H1 (cell line): Measurements from ENCODE around the gene SLC17A5. TPM values are rescaled to one million over a fixed set of nuclear protein-coding genes. Genes with fewer than 3 reads are reported as not detected.

Source experiments
- CTCF ChIA-PET: fragments of 300-600 bp; sonication (Branson Sonifier 250); formaldehyde crosslinking; loops from one replicate; lab custom pipeline; 2021; ENCODE audit not compliant: partially characterized antibody; lab: Charles Lee
- POLR2A ChIA-PET: fragments of 300-600 bp; sonication (Branson Sonifier 250); formaldehyde crosslinking; loops from one replicate; lab custom pipeline; 2021; ENCODE audit warnings: inconsistent platforms; ENCODE audit not compliant: partially characterized antibody; lab: Charles Lee
- DNase-seq, 2 experiments: peaks; one replicate each; pipeline versions ENCODE4 v3.0.0 to v3.0.0-alpha.2; 2010 to 2022; ENCODE audit warnings: low spot score in 2 of 2, low read depth in 1 of 2, mixed read lengths in 1 of 2
- FAIRE-seq: peaks from 2 replicates; lab custom pipeline; 2011; peaks lifted over from hg19 to GRCh38; lab: Jason Lieb, UNC
- H2AFZ ChIP-seq: 2 replicates; pipeline ENCODE4 v1.8.1; 2012; ENCODE audit warnings: low read length, inconsistent platforms
- H2AK5ac ChIP-seq: 2 replicates; pipeline ENCODE4 v1.6.1; 2013; ENCODE audit warnings: low read depth, low read length
- H2BK120ac ChIP-seq: replicated peaks from 2 replicates; pipeline ENCODE3; 2013; ENCODE audit warnings: low read depth, low read length, inconsistent platforms
- H2BK12ac ChIP-seq: 2 replicates; pipeline ENCODE4 v1.6.1; 2013; ENCODE audit warnings: low read depth, low read length
- H2BK15ac ChIP-seq: 2 replicates; pipeline ENCODE4 v1.6.1; 2013; ENCODE audit warnings: low read length
- H2BK20ac ChIP-seq: 2 replicates; pipeline ENCODE4 v1.6.1; 2013; ENCODE audit warnings: low read length
- H2BK5ac ChIP-seq: 2 replicates; pipeline ENCODE4 v1.6.1; 2013; ENCODE audit warnings: low read depth, low read length
- H3K14ac ChIP-seq: 2 replicates; pipeline ENCODE4 v1.6.1; 2013; ENCODE audit warnings: inconsistent platforms; ENCODE audit not compliant: insufficient read length
- H3K18ac ChIP-seq: 2 replicates; pipeline ENCODE4 v1.6.1; 2013; ENCODE audit warnings: low read length; ENCODE audit errors: extremely low read depth
- H3K23ac ChIP-seq: 2 replicates; pipeline ENCODE4 v1.6.1; 2013; ENCODE audit warnings: inconsistent platforms; ENCODE audit not compliant: insufficient read length
- H3K23me2 ChIP-seq: 2 replicates; pipeline ENCODE4 v1.6.1; 2013; ENCODE audit warnings: low read depth, low read length
- H3K27ac ChIP-seq: 2 replicates; pipeline ENCODE4 v1.6.1; 2011; ENCODE audit warnings: low read depth, low read length, inconsistent platforms
- H3K27me3 ChIP-seq, 4 experiments: replicated peaks in 1 of 4; 1 replicate in 1 of 4; 2 replicates in 3 of 4; pipeline versions ENCODE4 v1.6.1 to v1.8.1; 2011 to 2013; ENCODE audit warnings: low read length in 3 of 4, mild to moderate bottlenecking in 3 of 4, inconsistent platforms in 2 of 4, mixed read lengths in 2 of 4, moderate library complexity in 1 of 4; ENCODE audit not compliant: control insufficient read depth in 3 of 4, insufficient read depth in 3 of 4; ENCODE audit errors: extremely low read depth in 1 of 4
- H3K36me3 ChIP-seq, 4 experiments: 2 replicates each; pipeline versions ENCODE4 v1.6.1 to v1.8.1; 2011 to 2013; ENCODE audit warnings: mild to moderate bottlenecking in 4 of 4, low read length in 3 of 4, moderate library complexity in 2 of 4, control low read depth in 1 of 4, inconsistent platforms in 1 of 4; ENCODE audit not compliant: insufficient read depth in 4 of 4, control insufficient read depth in 2 of 4
- H3K4ac ChIP-seq: replicated peaks from 2 replicates; pipeline ENCODE3; 2013; ENCODE audit warnings: low read length, low read depth, mixed read lengths, inconsistent platforms; ENCODE audit not compliant: insufficient read length
- H3K4me1 ChIP-seq, 4 experiments: replicated peaks in 1 of 4; 1 replicate in 1 of 4; 2 replicates in 3 of 4; pipeline versions ENCODE4 v1.6.1 to v1.8.1; 2011 to 2013; ENCODE audit warnings: low read length in 3 of 4, inconsistent platforms in 2 of 4, mixed read lengths in 1 of 4; ENCODE audit not compliant: insufficient read depth in 4 of 4, control insufficient read depth in 3 of 4
- H3K4me2 ChIP-seq, 2 experiments: 2 replicates each; pipeline versions ENCODE4 v1.6.1 to v1.8.1; 2011 to 2013; ENCODE audit warnings: low read depth in 2 of 2, low read length in 2 of 2, control low read depth in 1 of 2, inconsistent platforms in 1 of 2, mild to moderate bottlenecking in 1 of 2; ENCODE audit not compliant: insufficient read depth in 1 of 2
- H3K4me3 ChIP-seq, 4 experiments: fragments of 200-600, 300-600 bp in 1 of 4; sonication (generic), shearing (Covaris generic), sonication (Bioruptor Twin) in 1 of 4; 2 replicates each; pipeline versions ENCODE4 v1.5.1 to v1.8.1; 2011 to 2016; ENCODE audit warnings: low read length in 4 of 4, low read depth in 3 of 4, control low read depth in 2 of 4, inconsistent platforms in 2 of 4, mild to moderate bottlenecking in 2 of 4, mixed read lengths in 1 of 4, moderate library complexity in 1 of 4; ENCODE audit not compliant: insufficient read depth in 2 of 4; ENCODE audit errors: extremely low read depth in 1 of 4
- H3K56ac ChIP-seq: replicated peaks from 2 replicates; pipeline ENCODE3; 2013; ENCODE audit warnings: low read depth, mild to moderate bottlenecking, mixed read lengths, low read length, inconsistent platforms; ENCODE audit not compliant: insufficient read length
- H3K79me1 ChIP-seq: 2 replicates; pipeline ENCODE4 v1.6.1; 2013; ENCODE audit warnings: low read depth, low read length, control low read depth
- H3K79me2 ChIP-seq, 2 experiments: 2 replicates each; pipeline versions ENCODE4 v1.6.1 to v1.8.1; 2012 to 2013; ENCODE audit warnings: low read length in 2 of 2, mild to moderate bottlenecking in 2 of 2, inconsistent platforms in 1 of 2; ENCODE audit not compliant: insufficient read depth in 2 of 2, control insufficient read depth in 1 of 2
- H3K9ac ChIP-seq, 4 experiments: replicated peaks in 1 of 4; 1 replicate in 1 of 4; 2 replicates in 3 of 4; pipeline versions ENCODE4 v1.6.1 to v1.8.1; 2011 to 2013; ENCODE audit warnings: low read depth in 3 of 4, low read length in 3 of 4, control low read depth in 2 of 4, mild to moderate bottlenecking in 2 of 4, moderate library complexity in 2 of 4, inconsistent platforms in 1 of 4; ENCODE audit errors: extremely low read depth in 1 of 4
- H3K9me3 ChIP-seq, 2 experiments: 2 replicates each; pipeline versions ENCODE4 v1.6.1 to v1.8.1; 2012 to 2013; ENCODE audit warnings: mild to moderate bottlenecking in 2 of 2, moderate library complexity in 2 of 2, control low read depth in 1 of 2, inconsistent platforms in 1 of 2, low read depth in 1 of 2, low read length in 1 of 2, mixed read lengths in 1 of 2; ENCODE audit not compliant: insufficient read depth in 2 of 2
- H4K20me1 ChIP-seq, 2 experiments: replicated peaks in 1 of 2; 2 replicates each; pipeline versions ENCODE3 to v1.8.1; 2011 to 2013; ENCODE audit warnings: inconsistent platforms in 2 of 2, low read length in 2 of 2, mild to moderate bottlenecking in 1 of 2; ENCODE audit not compliant: insufficient read depth in 2 of 2, control insufficient read depth in 1 of 2
- H4K5ac ChIP-seq: 2 replicates; pipeline ENCODE4 v1.6.1; 2013; ENCODE audit warnings: low read length, low read depth, mixed read lengths, inconsistent platforms; ENCODE audit not compliant: insufficient read length
- H4K8ac ChIP-seq: 2 replicates; pipeline ENCODE4 v1.8.0; 2013; ENCODE audit warnings: mild to moderate bottlenecking, moderate library complexity, low read length, inconsistent platforms; ENCODE audit not compliant: insufficient read depth; ENCODE audit errors: extremely low read depth
- H4K91ac ChIP-seq: replicated peaks from 2 replicates; pipeline ENCODE3; 2013; ENCODE audit warnings: low read length, mixed read lengths, inconsistent platforms; ENCODE audit not compliant: insufficient read length
- ATF3 ChIP-seq: IDR thresholded peaks from 2 replicates; pipeline ENCODE4 v1.6.1; 2011; ENCODE audit warnings: low read depth, mild to moderate bottlenecking, low read length; ENCODE audit not compliant: insufficient read depth
- E2F6 ChIP-seq: IDR thresholded peaks from 2 replicates; pipeline ENCODE4 v1.6.1; 2012; ENCODE audit warnings: inconsistent platforms
- JUND ChIP-seq: IDR thresholded peaks from 2 replicates; pipeline ENCODE4 v1.6.1; 2011; ENCODE audit warnings: mild to moderate bottlenecking, improper control_type of control experiment, low read length
- KDM1A ChIP-seq: fragments of 200-600, 300-600 bp; sonication (generic); IDR thresholded peaks from 2 replicates; pipeline ENCODE4 v1.7.1; 2016; ENCODE audit warnings: mild to moderate bottlenecking, low read length, borderline replicate concordance
- MAFK ChIP-seq: IDR thresholded peaks from 2 replicates; pipeline ENCODE4 v1.6.1; 2012; ENCODE audit warnings: low read depth, mild to moderate bottlenecking, improper control_type of control experiment, low read length
- NRF1 ChIP-seq: IDR thresholded peaks from 2 replicates; pipeline ENCODE4 v1.6.1; 2011; ENCODE audit warnings: mild to moderate bottlenecking, low read depth, low read length, improper control_type of control experiment
- PHF8 ChIP-seq: fragments of 200-600 bp; sonication (generic); conservative IDR thresholded peaks from 2 replicates; pipeline ENCODE4 v1.7.1; 2012; ENCODE audit warnings: low read depth, mild to moderate bottlenecking, inconsistent platforms, low read length, moderate library complexity
- POLR2A ChIP-seq, 2 experiments: IDR thresholded peaks; 1 replicate in 1 of 2; 2 replicates in 1 of 2; pipeline ENCODE4 v1.6.1; 2011; ENCODE audit warnings: low read depth in 2 of 2, low read length in 2 of 2, mild to moderate bottlenecking in 2 of 2; ENCODE audit errors: control extremely low read depth in 1 of 2
- TBP ChIP-seq: IDR thresholded peaks from 2 replicates; pipeline ENCODE4 v1.6.1; 2011; ENCODE audit warnings: low read depth, low read length, improper control_type of control experiment
- TCF12 ChIP-seq: IDR thresholded peaks from 2 replicates; pipeline ENCODE4 v1.6.1; 2011; ENCODE audit warnings: low read depth, mild to moderate bottlenecking, low read length
- TEAD4 ChIP-seq: IDR thresholded peaks from 2 replicates; pipeline ENCODE4 v1.6.1; 2012; ENCODE audit warnings: low read depth, low read length, inconsistent platforms, mixed read lengths
- YY1 ChIP-seq: IDR thresholded peaks from 2 replicates; pipeline ENCODE4 v1.6.1; 2011; ENCODE audit warnings: low read depth, mild to moderate bottlenecking, low read length
- WGBS, 2 experiments: shearing (Covaris generic) in 1 of 2; methylation state at CpG; one replicate each; pipeline versions ENCODE4 v1.1.6 to v1.1.7; 2013 to 2015; ENCODE audit warnings: low lambda C conversion rate in 2 of 2, mixed read lengths in 2 of 2, inconsistent platforms in 1 of 2, low coverage in 1 of 2, missing lambda C conversion rate in 1 of 2; ENCODE audit not compliant: insufficient replicate concordance in 2 of 2, insufficient coverage in 1 of 2, insufficient read length in 1 of 2; ENCODE audit errors: extremely low coverage in 1 of 2, missing lambda C conversion rate in 1 of 2; 5-methylcytosine and 5-hydroxymethylcytosine counted together
- polyA plus RNA-seq, 7 experiments: library from polyadenylated mRNA; depleted of rRNA in 3 of 7; stranded (reverse) in 5 of 7; unstranded in 2 of 7; fragments of >200 nt in 5 of 7; fragments of 200-250 nt in 2 of 7; gene quantifications; 1 replicate in 5 of 7; 2 replicates in 1 of 7; 4 replicates in 1 of 7; pipeline versions ENCODE4 v1.2.1 to v1.2.3, GENCODE V29; 2011 to 2013; ENCODE audit warnings: missing spikeins in 2 of 7, mixed read lengths in 2 of 7
- total RNA-seq: library from RNA; stranded (reverse); fragmentation: NEBNext Ultra II Directional; extraction: Animal tissue kit (Norgen Biotek cat#: 25700); gene quantifications from 2 replicates; pipeline ENCODE4 v1.2.1, GENCODE V29; 2021

SLC17A5 gene
- total and polyA plus RNA-seq, 2 of the 8 experiments (the other 6 are each of a cell fraction or from before 2014, with no cell fraction given): 11.0 to 11.9 TPM

- FAIRE-seq (no peak), DNase-seq (no peak)
- Histone ChIP-seq H3K27me3 (peaks cover 0 to 2% (median 0%) of the 10 kb centered on the region in 4 experiments; a peak in 3 of 7 replicates), H2AK5ac (0 out of 2 replicates have a peak overlapping the region, but pooled peaks have one; percentile 75), H3K23me2 (peaks cover 5% of the 10 kb centered on the region), H2BK15ac (no peak overlapping the region), H4K91ac (no peak overlapping the region), H2BK20ac (no peak overlapping the region), H4K20me1 (no peaks in the 10 kb centered on the region), H2AFZ (peak overlapping the region; percentile 66; the same call in 1 of the 2 replicates), H3K18ac (no peak overlapping the region; the same call in 1 of the 2 replicates), H3K23ac (no peak overlapping the region), H4K5ac (no peak overlapping the region), H3K4ac (peak overlapping the region; percentile 25), H3K79me1 (no peaks in the 10 kb centered on the region), H3K9ac (no peak overlapping the region), H3K14ac (no peak overlapping the region), H3K4me3 (peak overlapping the region in 1 of 4 experiments; percentile 72; a peak in 2 of 8 replicates), H3K9me3 (no peaks in the 10 kb centered on the region), H4K8ac (no peak overlapping the region), H2BK12ac (peak overlapping the region; percentile 35; the same call in 1 of the 2 replicates), H3K4me2 (peak overlapping the region in 1 of 2 experiments; percentile 59; a peak in 2 of 4 replicates), H3K79me2 (no peaks in the 10 kb centered on the region), H3K36me3 (no peaks in the 10 kb centered on the region), H2BK5ac (no peak overlapping the region), H3K56ac (no peak overlapping the region), H3K27ac (no peak overlapping the region), H2BK120ac (no peak overlapping the region), H3K4me1 (peaks cover 0 to 4% (median 2%) of the 10 kb centered on the region in 4 experiments; a peak in 3 of 7 replicates)
- CTCF ChIA-PET: interaction anchor here (0.5 to 2.2 kb wide), 3 partner anchors 19 to 128 kb away, joined by 3 to 6 read pairs (median 5); no protein-coding TSS in a partner anchor
- POLR2A ChIA-PET: interaction anchor here (1.2 kb wide), 2 partner anchors 41 to 175 kb away, joined by 3 read pairs; partner anchors contain the start of gene SLC17A5
- 81% methylated on average over 5 of the region's 5 CpGs; no CpG with 5 or more reads in 1 of the 2 experiments for WGBS, 2 experiments
- TF ChIP-seq TEAD4 (no peak), JUND (no peak), ATF3 (no peak), E2F6 (no peak), PHF8 (no peak), MAFK (no peak), POLR2A (IDR thresholded peaks at IDR 0.05; ENCODE audit: control extremely low read depth in 1 of 2, low read depth in 2 of 2, low read length in 2 of 2) (no peak), NRF1 (no peak), TCF12 (no peak), YY1 (no peak), KDM1A (no peak), TBP (no peak)
Measured at GRCh38 chr6:73694711-73695411, 41.1 kb upstream of the SLC17A5 start.
